GM21360 (cell line): ENCODE measurements around the gene AGPS.
"Not testable (repeated sequence)": the region's sequence is repeated elsewhere in the genome, so short reads cannot be mapped to it uniquely, and the experiment has no call there.

ENCODE experiments used
- ATAC-seq: cut with Tn5 transposase; IDR thresholded peaks from one replicate; pipeline ENCODE4 v1.9.1; 2021; ENCODE audit warnings: mild to moderate bottlenecking, moderate library complexity; ENCODE audit not compliant: unreplicated experiment

Gene AGPS

DNA sequence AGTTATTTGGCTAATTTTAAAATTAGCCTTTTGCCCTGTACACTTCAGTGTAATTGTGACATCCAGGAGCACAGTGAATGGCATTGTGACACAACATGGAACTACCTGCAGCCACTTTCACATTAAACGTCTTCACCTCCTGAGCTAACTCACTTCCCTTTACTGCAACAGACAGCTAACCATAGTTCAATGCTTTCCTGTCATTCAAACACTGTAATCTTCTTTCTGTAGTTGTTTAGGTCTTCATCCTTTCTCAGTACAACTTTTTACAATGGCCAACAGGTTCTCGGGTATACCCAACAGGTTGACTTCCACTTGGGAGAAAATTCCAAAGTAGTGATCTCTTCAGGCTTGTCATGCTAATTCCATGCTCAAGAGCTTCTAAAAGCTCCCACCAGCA is 8.6 kb upstream of the AGPS start:
- no peak for ATAC-seq

DNA sequence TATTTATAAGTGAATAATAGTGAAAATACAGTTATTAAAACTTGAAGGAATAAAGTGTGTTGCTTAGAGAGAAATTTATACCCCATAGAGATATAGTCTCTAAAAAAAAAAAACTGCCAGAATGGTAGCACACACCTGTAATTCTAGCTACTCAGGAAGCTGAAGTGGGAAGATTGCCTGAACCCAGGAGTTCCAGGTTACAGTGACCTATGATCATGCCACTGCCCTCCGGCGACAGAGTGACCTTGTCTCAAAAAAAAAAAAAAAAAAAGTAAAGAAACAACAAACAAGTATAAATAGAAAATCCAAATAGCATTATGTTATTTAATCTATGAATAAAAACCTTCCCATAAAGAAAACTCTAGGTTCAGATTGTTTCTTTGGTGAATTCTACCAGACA is 7.4 kb upstream of the AGPS start:
- no peak for ATAC-seq

DNA sequence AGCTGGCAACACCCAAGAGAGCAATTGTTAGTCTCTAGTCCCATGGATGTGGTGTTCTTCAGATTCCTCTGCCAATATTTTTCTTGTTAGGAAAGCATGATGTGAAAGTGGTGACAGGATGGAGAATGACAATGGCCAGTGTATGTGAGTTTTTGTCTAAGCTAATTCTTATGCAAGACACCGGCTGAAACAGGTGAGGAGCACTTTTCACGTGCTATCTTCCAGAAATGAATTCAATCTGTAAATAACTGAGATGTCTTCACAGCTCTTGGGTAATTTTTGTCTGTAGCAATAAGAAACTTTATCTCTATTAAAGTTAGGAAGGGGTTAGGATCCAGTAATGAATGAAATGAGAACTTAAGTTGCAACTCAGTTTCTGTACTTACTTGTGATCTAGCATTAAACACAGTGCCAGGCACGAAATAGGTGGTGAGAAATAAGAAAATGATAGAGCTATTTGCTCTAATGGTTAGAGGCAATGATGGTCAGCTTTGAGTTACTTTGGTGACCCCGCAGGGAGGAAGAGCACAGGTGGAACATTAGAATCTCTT is 676 bp upstream of the AGPS start:
- ATAC-seq, result no peak

DNA sequence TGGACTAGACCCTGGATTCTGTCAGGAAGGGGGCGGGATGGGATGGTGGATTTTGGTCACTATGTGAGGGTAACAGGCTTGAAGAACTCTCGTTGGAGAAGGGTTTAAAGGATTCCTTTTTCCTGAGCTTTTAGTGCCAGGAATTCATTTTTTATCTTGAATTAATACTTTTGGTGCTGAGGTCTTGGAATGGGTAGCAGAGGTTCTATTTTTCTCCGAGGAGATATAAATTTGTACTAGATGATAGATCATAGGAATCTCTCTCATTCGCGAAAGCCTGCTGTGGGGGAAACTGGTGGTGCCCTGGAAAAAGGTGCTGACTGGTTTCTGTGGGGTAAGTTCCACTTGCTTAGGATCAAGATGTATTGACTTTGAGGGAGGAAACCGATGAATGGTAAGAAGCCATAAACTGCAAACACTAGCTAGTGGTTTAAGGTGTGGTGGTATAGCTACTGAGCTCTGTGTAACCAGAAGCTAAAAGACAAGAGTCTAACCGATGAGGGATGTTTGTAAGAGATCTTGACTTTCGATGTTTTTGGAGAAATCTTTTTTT is 706 bp downstream of the AGPS start:
- no peak for ATAC-seq

DNA sequence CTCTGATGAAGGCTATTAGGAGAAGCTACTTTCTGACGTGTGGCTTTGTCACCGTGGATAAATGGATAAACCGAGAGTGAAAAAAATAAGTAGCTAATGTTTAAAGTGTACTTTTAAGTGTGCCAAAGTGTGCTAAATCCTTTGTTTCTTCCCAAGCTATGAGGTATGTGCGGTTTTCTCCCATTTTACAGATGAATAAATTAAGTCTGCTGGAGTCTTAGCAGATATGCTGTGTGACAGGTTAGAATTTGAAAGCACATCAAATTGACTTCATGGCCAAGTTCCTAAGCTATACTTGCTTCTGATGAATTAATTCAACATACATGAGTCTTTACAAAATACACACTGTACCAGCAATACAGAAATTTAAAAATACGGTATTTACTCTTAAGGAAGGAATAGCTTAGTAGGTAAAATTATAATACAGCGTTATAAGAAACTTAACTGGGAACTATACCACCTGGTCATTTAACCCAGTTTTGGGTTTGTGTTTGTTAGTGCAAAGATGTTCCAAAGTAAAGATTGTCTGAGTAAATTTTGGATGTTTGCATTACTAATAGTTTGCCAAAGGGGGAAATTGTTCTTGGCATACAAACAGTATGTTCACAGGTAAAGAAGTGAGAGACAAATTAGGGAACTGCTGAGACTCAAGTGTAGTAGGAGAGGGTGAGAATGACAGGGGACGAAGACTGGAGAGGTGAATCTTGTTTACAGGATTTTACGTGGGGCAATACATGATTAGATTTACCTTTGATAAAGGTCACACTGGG is 1.4 kb downstream of the AGPS start:
- ATAC-seq, result no peak

DNA sequence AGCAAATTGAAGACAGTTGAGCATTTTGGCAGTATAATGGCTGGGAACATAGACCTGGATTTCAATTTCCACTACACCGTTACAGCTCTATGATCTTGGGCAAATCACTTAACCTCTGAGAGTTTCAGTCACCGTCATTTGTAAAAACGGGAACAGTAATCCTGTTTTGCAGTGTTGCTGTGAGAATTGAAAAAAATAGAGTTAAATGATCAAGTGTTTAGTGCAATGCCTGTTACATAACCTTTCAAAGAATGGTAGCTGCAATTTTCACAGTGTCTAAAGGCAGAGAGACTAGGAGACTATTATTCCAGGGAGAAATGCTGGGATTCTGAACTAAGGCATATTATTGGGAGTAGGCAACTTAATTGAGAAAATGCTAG is 2.0 kb downstream of the AGPS start:
- no peak for ATAC-seq

DNA sequence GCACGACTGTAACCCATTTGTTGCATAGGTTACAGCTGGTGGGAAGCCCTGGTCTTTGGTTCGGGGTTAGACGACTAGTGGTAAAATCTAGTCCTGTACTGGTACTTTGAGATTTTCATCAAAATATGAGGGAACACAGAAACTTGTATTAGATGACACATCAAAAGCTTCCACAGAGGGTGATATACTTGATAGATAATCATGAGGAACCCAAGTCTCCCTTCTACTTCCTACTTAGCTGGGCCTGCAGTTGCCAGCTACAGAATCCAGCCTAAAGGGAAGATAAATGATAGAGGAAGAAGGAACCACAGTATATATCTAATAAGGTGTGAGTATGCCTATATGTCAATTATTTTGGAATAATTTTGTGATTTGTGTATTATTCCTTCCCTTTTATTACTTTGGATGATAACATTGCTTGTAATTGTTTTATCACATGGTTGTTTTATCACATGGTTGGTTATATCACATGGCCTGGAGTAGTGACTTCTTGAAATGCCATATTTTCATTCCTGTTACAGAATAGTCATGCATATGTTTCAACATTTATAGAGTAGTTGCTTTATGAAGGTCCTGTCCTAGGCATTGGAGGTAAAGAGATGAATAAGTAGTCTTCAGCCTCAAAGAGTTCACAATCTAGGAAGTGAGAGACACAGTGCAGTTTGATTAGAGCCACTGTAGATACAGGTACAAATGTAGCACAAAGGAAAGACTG is 2.9 kb downstream of the AGPS start:
- no peak for ATAC-seq

DNA sequence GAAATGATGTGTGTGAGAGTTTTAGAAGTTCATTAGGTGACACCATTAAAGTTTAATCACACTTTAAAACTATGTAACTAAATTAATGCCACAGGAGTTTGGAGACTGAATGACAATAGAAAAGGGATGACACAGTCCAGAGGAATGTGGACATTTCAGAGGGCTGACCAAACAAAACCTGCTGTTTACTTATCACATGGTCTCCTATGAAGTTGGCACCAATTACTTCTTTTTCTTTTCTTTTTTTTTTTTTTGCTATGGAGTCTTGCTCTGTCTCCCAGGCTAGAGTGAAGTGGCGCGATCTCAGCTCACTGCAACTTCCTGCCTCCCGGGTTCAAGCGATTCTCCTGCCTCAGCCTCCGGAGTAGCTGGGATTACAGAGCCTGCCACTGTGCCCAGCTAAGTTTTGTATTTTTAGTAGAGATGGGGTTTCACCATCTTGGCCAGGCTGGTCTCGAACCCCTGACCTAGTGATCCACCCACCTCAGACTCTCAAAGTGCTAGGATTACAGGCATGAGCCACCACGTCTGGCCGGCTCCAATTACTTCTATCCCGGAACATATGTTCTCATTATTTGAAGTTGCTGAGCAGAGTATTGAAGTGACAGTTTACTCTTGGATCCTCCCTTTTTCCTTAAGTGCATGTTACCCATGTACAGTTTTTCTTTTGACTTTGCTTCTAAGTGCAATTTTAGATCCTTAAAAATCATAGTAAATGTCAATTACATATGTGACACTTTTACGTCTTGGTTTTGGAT is 4.3 kb downstream of the AGPS start:
- ATAC-seq, result no peak

DNA sequence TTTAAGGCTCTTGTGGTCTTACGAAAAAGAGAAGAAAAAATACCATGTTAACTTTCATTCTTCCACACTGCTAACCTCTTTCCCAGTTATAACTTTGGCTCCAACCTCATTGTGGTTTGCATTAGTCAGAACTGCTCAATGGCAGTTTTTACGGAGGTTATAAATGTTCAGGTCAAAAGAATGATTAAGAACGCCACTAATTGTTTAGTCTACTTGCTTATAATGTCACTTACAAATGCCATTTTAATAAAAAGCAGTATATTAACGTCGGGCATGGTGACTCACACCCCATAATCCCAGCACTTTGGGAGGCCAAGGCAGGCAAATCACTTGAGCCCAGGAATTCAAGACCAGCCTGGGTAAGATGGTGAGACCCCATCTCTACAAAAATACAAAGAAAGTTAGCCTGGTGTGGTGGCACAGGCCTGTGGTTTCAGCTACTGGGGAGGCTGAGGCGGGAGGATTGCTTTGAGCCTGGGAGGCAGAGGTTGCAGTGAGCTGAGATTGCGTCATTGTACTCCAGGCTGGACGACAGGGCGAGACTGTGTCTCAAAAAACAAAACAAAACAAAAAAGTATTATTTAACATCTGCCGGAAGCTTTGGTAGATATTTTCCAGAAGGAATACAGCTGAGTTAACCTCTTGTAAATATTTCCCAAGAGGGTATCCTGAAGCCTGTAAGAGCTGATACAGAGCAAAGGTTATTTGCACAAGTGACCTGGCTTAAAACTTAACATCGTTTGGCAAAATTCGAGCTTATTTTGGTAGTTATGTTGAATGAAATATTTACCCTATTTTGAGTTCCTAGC is 5.1 kb downstream of the AGPS start:
- no peak for ATAC-seq

DNA sequence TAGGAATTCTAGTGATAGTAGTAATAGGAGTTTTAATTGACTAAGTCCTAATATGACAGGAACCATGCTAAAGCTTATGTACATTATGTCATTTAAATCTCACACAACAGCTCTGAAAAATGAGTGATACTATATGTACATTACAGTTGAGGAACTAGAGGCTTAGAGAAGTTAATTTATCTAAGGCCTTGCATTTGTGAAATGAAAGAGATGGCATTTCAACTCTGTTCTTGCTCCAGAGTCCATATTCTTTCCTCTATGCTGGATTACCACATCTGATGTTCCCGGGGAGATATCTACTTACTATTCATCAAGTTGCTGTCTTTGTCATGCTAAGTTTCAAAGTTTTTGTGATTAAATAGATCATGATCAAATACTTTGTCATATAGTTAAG is 5.7 kb downstream of the AGPS start:
- no peak for ATAC-seq

DNA sequence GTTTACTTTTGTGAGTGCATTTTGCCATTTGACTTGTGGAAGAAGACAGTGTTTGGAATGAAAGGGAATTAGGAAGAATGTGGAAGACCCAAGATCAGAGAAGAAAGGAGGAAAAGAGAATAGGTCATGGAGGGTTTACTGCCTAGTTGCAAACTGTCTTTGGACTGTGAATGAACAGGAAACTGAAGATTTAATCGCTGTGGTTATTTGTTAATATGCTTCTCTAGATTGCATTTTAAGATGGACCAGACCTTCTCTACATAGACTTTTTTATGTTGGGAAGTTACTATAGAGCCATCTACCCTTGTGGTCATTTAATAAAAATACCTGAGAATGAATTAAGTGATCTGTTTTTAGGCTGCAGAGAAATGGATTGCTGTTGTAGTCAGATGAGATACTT is 6.2 kb downstream of the AGPS start:
- no peak for ATAC-seq

DNA sequence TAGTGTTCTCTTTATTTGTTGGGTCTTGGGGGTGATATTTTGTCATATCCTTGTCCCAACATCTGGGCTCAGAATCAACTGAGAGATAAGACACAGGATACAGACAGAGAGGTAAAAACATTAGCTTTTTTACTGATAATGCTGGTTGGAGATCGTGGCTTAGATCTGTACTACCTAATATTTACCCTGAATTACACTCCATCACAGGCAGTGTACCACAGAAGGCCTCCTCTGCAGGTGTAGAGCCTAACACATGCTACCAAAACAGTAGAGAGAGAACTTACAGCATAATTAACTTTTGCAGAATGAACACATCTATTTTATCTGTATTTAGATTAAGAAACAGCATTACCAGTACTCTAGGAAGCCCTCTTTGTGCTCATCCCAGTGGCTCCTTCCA is 6.8 kb downstream of the AGPS start:
- ATAC-seq, result no peak

DNA sequence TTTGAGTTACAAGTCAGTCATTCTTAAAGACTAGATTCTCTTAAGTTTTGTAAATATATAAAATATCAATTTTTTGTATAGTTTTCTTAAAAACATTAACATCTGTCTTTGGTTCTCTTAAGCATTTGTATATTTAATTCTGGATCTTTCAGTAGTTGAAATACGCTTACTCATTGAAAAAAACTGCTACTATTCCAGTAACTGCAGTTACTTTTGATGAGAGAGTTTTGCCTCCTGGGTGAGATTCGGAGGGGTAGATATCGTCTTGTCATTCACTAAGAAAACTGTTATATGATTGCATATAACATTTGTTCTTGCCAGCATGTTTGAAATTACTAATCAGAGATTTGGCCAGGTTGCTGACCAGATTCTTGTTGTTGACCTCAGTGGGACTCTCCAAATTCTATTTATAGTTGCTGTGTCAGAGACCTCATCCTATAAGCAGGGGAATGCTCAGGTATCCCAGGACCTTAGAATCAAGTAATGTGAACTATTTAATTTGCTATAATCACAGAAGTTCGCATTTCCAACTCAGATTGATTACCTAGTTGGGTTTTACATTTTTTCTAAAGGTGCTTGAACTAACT is 7.9 kb downstream of the AGPS start:
- ATAC-seq, result no peak

DNA sequence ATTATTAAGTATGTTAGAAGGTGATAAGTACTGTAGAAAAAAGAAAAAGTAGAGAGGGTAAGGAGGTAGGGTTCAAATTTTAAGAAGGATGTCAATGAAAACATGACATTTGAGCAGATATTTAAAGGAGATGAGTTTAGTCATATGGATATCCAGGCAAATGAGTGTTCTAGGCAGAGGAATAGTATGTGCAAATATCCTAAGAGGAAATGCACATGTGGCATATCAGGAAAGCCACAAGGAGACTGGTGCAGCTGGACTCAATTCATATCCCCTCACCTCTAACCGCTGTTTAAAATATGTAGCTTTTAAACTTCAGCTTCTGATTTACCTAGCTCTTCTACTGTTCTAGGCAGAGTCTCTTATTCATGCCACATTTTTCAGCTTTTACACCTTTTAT is 9.5 kb downstream of the AGPS start:
- ATAC-seq, result no peak

DNA sequence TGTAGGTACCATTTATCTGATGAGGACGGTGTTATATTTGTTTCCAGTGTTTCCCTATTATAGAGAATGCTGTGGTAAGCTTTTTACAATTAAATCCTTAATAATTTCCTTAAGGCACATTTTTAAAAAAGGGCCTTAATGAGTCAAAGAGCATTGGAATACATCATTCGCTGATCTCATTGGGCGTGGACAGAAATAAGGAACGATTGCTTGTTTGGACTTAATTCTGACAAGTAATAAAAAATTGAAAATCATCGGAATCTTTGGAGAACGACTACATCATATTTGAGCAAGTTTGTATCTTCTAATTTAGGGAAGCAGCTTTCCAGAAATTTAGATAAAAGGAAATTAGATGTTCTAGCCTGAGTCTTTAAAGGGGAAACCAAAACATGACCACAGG is 11.3 kb downstream of the AGPS start:
- ATAC-seq, result no peak

DNA sequence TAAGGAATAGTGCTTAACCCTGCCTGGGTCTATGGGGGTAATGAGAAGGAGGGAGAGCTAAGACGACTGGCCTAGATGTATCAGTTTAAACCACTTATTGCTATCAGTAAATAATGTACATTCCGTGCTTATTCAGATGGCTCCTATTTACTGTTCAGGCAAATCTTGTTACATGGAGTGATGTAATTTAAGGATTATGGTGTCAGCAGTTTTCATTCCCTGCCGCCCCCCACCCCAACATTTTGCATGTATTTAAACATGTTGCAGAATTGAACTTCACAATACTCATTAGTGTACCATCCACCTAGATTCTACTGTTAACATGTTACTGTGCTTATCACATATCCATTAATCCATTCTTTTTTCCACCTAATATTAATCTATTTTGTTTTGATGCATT is 11.7 kb downstream of the AGPS start:
- no peak for ATAC-seq

DNA sequence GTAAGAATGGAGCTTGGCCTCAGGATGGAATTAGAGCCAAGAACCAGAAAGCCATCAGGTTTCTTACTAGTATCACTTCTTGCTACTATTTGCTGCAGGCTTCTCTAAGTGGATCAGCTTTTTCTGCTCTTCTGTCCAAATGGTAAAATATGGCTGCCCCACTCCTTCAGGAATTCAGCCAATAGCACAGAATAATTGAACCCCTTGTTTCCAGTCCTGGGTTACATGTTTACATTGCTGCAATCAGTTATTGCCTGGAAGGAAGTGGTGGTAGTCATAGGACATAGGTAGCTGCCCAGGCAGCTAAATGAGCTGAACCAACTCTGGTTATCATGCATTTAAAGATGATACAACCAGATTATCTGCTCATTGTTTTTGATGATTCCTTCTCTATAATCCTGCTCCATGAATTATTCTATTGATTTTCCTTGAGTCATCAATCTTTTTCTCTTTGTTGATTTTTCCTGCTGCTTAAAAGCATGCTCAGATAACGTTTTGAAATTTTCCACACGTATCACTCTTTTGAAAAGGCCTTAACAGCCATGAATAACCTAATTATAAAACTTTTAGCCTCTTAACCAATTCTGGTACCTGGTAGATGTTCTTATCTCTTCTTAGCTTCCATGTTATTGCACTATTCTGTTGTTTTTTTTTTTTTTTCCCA is 12.6 kb downstream of the AGPS start:
- ATAC-seq, result no peak

DNA sequence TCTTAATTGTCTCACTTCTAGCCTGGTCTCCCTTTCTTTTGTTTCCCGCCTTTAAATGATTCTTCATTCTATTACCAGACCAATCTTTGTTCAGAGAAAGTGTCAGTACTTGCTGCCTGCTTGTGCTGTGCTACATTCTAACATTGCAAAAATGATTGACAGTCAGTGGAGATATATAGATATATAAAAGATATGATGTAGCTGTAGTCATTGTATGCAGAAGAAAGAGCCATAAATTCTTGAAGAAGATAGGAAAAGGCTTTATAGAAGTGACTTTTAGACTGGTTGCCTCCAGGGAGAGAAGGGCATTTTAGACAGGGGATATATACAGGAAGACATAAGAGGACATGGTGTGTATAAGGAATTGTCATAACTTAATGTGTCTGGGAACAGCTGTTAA is 13.6 kb downstream of the AGPS start:
- ATAC-seq, result no peak

DNA sequence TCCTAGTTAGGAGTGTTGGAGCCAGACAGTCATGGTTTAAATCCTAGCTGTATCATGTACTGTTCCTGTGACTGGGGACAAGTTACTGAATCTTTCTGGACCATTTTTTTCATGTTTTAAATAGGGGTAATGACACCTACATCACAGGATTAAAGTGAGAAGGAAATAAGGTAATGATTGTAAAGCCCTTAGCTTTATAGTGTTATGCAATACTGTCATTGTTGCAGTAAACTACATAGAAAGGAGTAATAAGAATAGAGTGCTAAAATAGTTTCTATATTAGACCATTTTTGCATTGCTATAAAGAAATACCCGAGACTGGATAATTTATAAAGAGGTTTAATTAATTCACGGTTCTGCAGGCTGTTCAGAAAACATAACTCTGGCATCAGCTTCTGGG is 14.5 kb downstream of the AGPS start:
- no peak for ATAC-seq

DNA sequence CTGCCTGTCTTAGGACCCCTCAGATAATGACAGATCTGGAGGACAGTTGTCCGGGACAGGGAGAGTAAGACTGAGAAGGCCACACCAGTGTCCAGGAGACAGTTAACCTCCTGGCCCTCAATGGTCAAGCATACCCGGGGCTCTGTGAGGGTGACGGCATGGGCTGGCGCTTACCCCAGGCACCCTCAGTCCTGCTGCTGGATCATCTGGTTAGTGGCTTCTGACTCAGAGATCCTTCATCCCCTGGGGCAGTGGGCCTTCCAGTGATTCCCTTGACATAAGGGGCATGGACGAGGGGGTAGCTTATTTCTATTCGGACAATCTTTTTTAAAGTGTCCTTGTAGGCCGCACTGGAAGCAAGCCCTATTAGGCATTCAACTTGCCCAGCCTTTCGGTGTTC is 18.1 kb downstream of the AGPS start:
- ATAC-seq, result not testable (repeated sequence)
